T-helper 17 cell (primary cell): ENCODE measurements around the gene GHRL. TPM values are rescaled to one million over a fixed set of nuclear protein-coding genes. Genes with fewer than 3 reads are reported as not detected.

Experiments
- ATAC-seq: fragments of 150-1000 bp; cut with Tn5 transposase; 2 replicates; pipeline ENCODE4 v1.10.0; 2021; ENCODE audit warnings: mild to moderate bottlenecking, moderate library complexity
- DNase-seq, 3 donors: peaks; one replicate each; pipeline versions ENCODE4 v3.0.0 to v3.0.0-alpha.2; 2020 to 2021
- H3K9me3 ChIP-seq: one replicate; pipeline ENCODE4 v1.7.0; 2013; ENCODE audit warnings: low read length, mild to moderate bottlenecking; ENCODE audit not compliant: control insufficient read depth, poor library complexity, severe bottlenecking
- H3K27ac Mint-ChIP-seq: one replicate; pipeline ENCODE4 v1.8.0; 2022; ENCODE audit warnings: mild to moderate bottlenecking, moderate library complexity, mixed read lengths
- H3K27me3 Mint-ChIP-seq: one replicate; pipeline ENCODE4 v1.8.0; 2022; ENCODE audit warnings: mixed read lengths
- H3K36me3 Mint-ChIP-seq: one replicate; pipeline ENCODE4 v1.8.0; 2022; ENCODE audit warnings: low read depth, mixed read lengths
- H3K4me1 Mint-ChIP-seq: one replicate; pipeline ENCODE4 v1.8.0; 2022; ENCODE audit warnings: mild to moderate bottlenecking, mixed read lengths
- H3K4me3 Mint-ChIP-seq: one replicate; pipeline ENCODE4 v1.8.0; 2022; ENCODE audit warnings: mild to moderate bottlenecking, moderate library complexity, mixed read lengths
- total RNA-seq, 4 donors: library from RNA in 2 of 4; stranded (reverse) in 2 of 4; gene quantifications; one replicate each; pipeline ENCODE4 v1.2.3 and lab custom pipeline; 2022 to 2026

GHRL gene
- total RNA-seq, 2 donors from 2014 or later: 0.73 to 0.85 TPM

DNA sequence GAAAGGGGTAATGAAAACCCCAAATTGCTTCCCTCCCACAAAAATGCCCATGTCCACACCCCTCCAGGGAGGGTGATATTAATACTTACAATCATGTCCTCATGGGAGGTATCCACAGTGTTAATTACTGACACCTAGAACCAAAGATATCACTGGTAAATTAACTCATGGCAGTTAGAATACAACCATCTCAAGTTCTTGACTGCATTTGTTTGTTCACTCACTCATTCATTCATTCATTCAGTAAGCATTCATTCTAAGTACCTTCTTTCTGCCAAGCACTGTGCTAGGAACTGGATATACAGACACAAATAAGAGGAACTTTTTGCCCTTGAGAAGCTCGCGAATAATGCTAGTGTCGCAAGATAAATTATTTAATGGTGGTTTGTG lies 25.2 kb upstream of the GHRL start:
- no peaks in the 10 kb centered on the region for H3K9me3 ChIP-seq
- peak overlapping the region; percentile 33 for H3K4me3 Mint-ChIP-seq
- no peaks in the 10 kb centered on the region for H3K27me3 Mint-ChIP-seq
- H3K36me3 Mint-ChIP-seq: peaks cover 2% of the 10 kb centered on the region
- H3K4me1 Mint-ChIP-seq: peaks cover 21% of the 10 kb centered on the region
- no peak overlapping the region for H3K27ac Mint-ChIP-seq
- no peak for ATAC-seq
- DNase-seq: no peak

DNA sequence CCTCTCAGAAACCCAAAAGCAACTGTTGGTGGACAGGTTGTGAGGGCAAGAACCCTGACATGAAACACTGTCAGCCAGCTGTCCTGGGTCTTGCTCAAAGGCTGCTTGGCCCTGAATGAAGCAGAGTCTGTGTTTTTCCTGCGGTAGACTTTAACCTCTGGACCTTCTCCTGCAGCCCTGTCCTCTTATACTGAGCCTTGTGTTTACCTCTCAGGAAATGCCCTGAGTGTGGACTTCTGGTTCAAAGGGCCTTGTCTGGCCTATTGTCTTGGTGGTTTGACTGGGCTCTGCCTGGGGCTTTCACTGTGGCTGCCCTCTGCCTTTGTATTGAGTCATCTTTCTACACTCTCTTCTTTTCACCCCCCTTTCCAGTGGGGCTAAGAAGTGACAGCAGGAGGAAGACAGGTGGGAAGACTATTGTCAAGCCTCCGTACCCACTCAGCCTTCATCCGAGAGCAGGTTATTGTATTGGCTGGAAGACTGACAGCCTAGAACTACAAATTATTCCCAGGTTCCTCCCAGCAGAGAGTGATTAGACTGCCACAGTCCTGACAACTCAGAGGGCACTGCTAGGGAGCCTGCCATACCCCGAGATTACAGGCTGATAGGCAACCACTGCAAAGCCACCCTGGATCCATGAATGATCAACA lies 24.7 kb upstream of the GHRL start:
- no peaks in the 10 kb centered on the region for H3K27me3 Mint-ChIP-seq
- H3K36me3 Mint-ChIP-seq: peaks cover 2% of the 10 kb centered on the region
- no peak overlapping the region for H3K27ac Mint-ChIP-seq
- DNase-seq (no peak), ATAC-seq (no peak)
- H3K9me3 ChIP-seq: no peaks in the 10 kb centered on the region
- peaks cover 21% of the 10 kb centered on the region for H3K4me1 Mint-ChIP-seq
- H3K4me3 Mint-ChIP-seq: no peak overlapping the region

DNA sequence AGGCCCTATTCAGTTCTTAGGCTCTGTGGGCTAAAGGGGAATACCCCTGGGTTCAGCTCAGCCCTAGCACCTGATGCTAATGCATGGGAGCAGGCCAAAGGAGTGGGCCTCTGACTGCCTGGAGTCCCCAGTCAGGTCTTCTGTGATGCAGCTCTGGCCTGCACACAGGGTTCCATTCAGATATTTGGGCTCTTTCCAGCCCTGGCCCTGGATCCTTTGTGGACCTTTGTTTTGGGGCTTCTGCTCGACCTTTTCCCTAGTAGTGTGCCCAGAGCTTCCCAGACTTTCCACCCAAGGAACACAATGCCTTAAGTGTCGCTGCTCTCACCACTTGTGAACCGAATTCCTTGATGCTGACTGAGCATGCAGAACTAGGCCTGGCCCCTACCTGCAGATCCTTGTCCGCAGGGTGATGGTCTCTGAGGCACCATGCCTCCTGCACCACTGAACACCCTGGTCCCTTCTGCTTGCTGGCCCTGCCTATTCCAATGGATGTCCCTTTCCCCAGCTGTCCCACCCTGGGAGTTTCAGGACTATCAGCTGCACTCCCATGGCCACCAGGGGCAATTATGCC lies 23.1 kb upstream of the GHRL start:
- peaks cover 2% of the 10 kb centered on the region for H3K36me3 Mint-ChIP-seq
- no peaks in the 10 kb centered on the region for H3K9me3 ChIP-seq
- H3K27ac Mint-ChIP-seq: peak overlapping the region; percentile 70
- ATAC-seq (no peak), DNase-seq (no peak)
- no peak overlapping the region for H3K4me3 Mint-ChIP-seq
- H3K4me1 Mint-ChIP-seq: peaks cover 17% of the 10 kb centered on the region
- no peaks in the 10 kb centered on the region for H3K27me3 Mint-ChIP-seq

DNA sequence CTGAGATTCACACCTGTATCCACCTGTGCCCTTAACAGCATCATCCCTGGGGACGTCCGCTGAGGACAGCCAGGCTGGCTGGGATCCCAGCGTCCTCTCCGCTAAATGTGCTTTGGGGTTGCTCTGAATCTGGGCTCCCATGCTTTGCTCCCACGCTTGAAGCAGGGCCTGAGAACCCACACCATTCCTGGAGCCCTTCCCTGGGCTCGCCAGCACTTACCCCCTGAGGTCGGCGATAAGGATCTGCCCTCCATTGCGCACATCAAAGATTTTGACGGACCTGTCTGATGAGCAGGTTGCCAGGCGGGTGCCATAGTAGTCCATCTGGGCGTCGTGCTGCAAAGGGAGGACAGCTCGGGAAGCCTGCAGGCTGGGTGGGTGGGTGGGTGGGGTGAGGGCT lies 22.4 kb upstream of the GHRL start:
- H3K27ac Mint-ChIP-seq: no peak overlapping the region
- ATAC-seq (no peak), DNase-seq (no peak)
- H3K4me3 Mint-ChIP-seq: no peak overlapping the region
- H3K27me3 Mint-ChIP-seq: no peaks in the 10 kb centered on the region
- H3K36me3 Mint-ChIP-seq: peaks cover 2% of the 10 kb centered on the region
- H3K4me1 Mint-ChIP-seq: peaks cover 17% of the 10 kb centered on the region
- H3K9me3 ChIP-seq: no peaks in the 10 kb centered on the region

DNA sequence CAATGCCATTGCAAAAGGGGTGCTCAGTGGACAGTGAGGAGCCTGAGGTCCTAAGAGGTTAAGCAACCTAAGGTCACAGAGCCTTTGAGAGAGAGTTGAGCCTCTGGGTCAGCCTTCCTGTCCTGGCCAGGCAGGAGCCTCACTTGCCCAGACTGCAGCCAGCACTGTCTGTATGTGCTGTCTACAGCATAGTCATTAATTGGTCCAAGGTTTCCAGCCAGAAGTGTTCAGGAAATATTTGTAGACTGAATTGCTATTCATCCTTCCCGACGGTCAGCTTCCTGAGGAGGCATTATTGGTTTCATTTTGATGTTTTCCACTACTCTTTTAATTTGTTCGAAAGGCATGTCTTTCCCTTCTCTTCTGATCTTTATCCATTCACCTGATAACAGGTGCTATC lies 20.1 kb upstream of the GHRL start:
- Mint-ChIP-seq H3K4me3 (no peak overlapping the region), H3K36me3 (peaks cover 7% of the 10 kb centered on the region), H3K4me1 (peaks cover 8% of the 10 kb centered on the region), H3K27ac (peak overlapping the region; percentile 67), H3K27me3 (no peaks in the 10 kb centered on the region)
- DNase-seq (no peak), ATAC-seq (no peak)
- no peaks in the 10 kb centered on the region for H3K9me3 ChIP-seq

DNA sequence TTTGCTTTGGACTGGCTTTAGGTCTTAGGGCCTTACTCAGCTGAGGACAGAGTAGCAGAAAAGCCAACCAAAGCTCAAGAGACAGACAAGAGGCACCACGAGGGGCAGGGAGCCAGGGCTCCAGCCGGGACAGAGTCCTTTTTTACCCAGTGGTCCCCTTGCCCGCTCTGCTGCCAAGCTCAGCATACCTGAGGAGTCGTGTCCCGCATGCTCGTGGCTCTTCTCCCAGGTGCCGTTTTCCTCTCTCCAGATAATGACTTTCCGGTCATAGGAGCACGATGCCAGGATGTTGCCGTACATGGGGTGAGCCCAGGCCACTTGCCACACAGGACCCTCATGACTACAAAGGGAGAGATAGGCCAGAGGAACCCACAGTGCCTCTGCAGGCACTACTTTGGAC lies 19.6 kb upstream of the GHRL start:
- no peaks in the 10 kb centered on the region for H3K9me3 ChIP-seq
- ATAC-seq (no peak), DNase-seq (no peak)
- H3K4me3 Mint-ChIP-seq: no peak overlapping the region
- H3K27ac Mint-ChIP-seq: no peak overlapping the region
- H3K4me1 Mint-ChIP-seq: peaks cover 8% of the 10 kb centered on the region
- peaks cover 7% of the 10 kb centered on the region for H3K36me3 Mint-ChIP-seq
- no peaks in the 10 kb centered on the region for H3K27me3 Mint-ChIP-seq

DNA sequence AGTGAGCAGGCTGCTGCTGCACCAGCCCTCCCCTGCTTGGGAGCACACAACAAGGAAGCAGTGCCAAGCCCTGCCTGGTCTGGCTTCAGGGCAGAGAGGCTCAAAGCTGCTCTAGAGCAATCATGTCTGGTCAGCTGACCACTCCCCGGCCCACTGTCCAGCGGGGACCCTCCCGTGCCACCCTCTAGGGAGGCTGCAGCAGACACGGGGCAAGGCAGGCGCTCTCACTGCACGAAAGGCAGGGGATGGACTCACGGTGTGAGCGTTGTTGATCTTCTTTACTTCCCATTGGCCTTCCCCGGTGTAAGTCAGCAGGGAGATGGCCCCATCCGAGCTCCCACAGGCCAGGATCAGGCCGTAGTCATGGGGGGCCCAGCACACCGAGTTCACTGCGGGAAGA lies 19.0 kb upstream of the GHRL start:
- no peak overlapping the region for H3K27ac Mint-ChIP-seq
- H3K9me3 ChIP-seq: no peaks in the 10 kb centered on the region
- no peak for ATAC-seq
- no peak for DNase-seq
- no peaks in the 10 kb centered on the region for H3K27me3 Mint-ChIP-seq
- H3K36me3 Mint-ChIP-seq: peaks cover 7% of the 10 kb centered on the region
- peaks cover 8% of the 10 kb centered on the region for H3K4me1 Mint-ChIP-seq
- H3K4me3 Mint-ChIP-seq: no peak overlapping the region

DNA sequence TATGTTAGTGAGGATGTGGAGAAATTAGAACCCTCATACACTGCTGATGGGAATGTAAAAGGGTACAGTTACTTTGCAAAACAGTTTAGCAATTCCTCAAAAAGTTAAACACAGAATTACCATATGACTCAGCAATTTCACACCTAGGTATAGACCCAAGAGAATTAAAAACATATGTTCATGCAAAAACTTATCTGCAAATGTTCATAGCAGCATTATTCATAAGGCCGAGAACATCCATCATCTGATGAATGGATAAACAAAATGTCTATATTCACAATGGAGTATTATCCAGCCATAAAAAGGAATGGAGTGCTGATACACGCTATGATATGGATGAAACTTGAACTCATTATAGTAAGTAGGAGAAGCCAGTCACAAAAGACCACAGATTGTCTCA lies 17.8 kb upstream of the GHRL start:
- peaks cover 10% of the 10 kb centered on the region for H3K36me3 Mint-ChIP-seq
- H3K9me3 ChIP-seq: no peaks in the 10 kb centered on the region
- H3K4me1 Mint-ChIP-seq: peaks cover 14% of the 10 kb centered on the region
- no peak overlapping the region for H3K4me3 Mint-ChIP-seq
- no peaks in the 10 kb centered on the region for H3K27me3 Mint-ChIP-seq
- ATAC-seq (no peak), DNase-seq (no peak)
- H3K27ac Mint-ChIP-seq: no peak overlapping the region

DNA sequence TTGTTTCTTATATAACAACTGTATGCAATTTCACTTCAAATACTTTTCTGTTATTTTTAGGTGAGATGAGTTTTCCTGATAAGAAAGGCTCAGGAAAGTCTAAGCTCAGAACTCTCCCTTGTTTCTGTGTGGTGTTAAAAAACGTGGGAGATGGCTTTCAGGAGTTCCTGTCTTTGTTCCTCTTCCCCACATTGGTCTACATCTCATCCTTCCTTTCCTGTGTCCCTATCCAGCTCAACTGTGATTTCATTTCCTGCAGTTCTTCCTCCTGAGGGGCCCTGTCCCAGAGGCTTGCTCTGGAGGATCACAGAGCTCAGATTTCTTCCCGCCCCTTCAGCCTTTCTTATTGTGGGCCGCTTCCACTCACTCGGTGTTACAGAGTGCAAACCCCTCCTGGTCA lies 17.0 kb upstream of the GHRL start:
- Mint-ChIP-seq H3K4me1 (peaks cover 14% of the 10 kb centered on the region), H3K27me3 (no peaks in the 10 kb centered on the region), H3K27ac (no peak overlapping the region), H3K36me3 (peaks cover 10% of the 10 kb centered on the region), H3K4me3 (no peak overlapping the region)
- ATAC-seq (no peak), DNase-seq (no peak)
- H3K9me3 ChIP-seq: no peaks in the 10 kb centered on the region

DNA sequence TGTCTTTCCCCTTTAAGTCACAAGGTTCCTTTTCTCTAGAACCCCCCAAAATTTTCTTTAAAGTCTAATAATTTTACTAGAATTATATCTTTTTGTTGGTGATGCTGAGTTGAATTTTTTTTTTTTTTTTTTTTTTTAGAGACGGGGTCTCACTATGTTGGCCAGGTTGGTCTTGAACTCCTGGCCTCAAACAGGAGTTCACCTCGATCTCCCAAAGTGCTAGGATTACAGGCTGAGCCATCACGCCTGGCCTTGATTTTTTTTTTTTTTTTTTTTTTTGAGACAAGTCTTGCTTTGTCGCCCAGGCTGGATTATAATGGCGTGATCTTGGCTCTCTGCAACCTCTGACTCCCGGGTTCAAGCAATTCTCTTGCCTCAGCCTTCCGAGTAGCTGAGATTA lies 15.9 kb upstream of the GHRL start:
- Mint-ChIP-seq H3K4me1 (peaks cover 12% of the 10 kb centered on the region), H3K4me3 (no peak overlapping the region), H3K36me3 (peaks cover 10% of the 10 kb centered on the region), H3K27ac (no peak overlapping the region), H3K27me3 (no peaks in the 10 kb centered on the region)
- ATAC-seq: no peak
- DNase-seq: no peak
- no peaks in the 10 kb centered on the region for H3K9me3 ChIP-seq

DNA sequence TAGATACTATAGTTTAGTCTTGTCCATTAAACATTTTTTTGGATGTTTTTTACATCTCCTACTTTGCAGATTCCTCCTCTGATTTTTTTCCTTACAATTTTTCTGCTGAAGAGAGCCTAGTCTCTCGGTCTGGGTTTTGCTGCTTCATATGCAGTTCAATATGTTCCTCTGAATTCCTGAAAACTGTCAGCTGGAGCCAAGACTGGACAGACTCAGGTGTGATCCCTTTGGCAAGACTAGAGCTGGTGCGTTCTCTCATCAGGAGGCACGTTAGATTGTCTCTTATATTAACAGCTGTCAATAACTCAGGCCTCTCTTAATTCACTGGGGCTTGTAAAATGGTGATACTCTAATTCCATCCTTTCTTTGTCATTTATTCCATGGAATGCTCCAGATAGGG lies 13.4 kb upstream of the GHRL start:
- Mint-ChIP-seq H3K4me1 (peaks cover 9% of the 10 kb centered on the region), H3K4me3 (no peak overlapping the region), H3K27ac (no peak overlapping the region), H3K27me3 (no peaks in the 10 kb centered on the region), H3K36me3 (peaks cover 8% of the 10 kb centered on the region)
- H3K9me3 ChIP-seq: no peaks in the 10 kb centered on the region
- DNase-seq (no peak), ATAC-seq (no peak)

DNA sequence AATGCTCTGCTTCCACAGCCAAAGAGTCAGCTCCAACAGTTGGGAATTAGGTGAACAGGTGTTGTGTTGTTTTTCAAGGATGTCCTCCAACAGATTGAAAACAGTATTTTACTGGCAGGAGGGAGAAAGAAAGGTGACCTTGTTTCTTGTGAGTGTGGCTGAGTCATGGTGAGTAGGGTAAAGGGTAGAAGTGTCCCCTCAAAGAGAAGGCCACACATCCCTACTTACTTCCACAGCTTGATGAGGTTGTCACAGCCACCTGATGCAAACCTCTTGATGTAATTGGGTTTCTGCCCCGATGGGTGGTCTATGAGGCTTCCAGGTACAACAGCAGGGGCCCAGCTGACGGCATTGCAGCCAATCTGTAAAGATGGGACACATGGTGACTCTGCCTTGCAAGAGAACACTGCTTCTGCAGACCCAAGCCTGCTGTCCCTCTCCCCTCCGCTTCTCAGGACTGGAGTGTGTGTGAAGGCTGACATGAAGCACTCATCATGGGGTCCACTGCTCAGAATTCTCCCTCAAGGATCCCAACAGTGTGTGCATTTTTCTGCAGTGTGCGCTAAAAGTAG lies 12.7 kb upstream of the GHRL start:
- H3K27ac Mint-ChIP-seq: peak overlapping the region; percentile 54
- H3K36me3 Mint-ChIP-seq: peaks cover 8% of the 10 kb centered on the region
- DNase-seq (no peak), ATAC-seq (no peak)
- H3K4me1 Mint-ChIP-seq: peaks cover 9% of the 10 kb centered on the region
- no peaks in the 10 kb centered on the region for H3K9me3 ChIP-seq
- no peak overlapping the region for H3K4me3 Mint-ChIP-seq
- no peaks in the 10 kb centered on the region for H3K27me3 Mint-ChIP-seq

DNA sequence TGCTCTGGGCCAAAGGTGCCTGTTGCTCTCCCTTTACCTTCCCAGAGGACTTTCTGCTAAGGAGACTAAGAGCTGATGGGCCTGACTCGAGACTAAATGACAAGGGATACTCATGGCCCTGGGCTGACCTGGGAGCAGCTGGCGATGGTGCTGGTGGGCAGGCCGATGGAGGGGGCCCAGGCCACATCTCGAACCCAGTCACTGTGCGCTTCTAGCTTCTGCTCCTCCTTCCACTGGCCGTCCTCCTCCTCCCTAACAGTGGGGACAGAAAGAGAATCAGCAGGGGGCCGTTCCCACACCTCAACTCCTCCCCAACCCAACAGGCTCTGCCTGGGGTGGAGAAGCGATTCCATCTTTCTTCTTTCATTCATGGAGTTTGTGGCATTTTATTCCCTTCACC lies 12.2 kb upstream of the GHRL start:
- ATAC-seq: no peak
- H3K9me3 ChIP-seq: no peaks in the 10 kb centered on the region
- peak overlapping the region; percentile 54 for H3K27ac Mint-ChIP-seq
- no peak for DNase-seq
- no peaks in the 10 kb centered on the region for H3K27me3 Mint-ChIP-seq
- H3K36me3 Mint-ChIP-seq: peaks cover 8% of the 10 kb centered on the region
- no peak overlapping the region for H3K4me3 Mint-ChIP-seq
- peaks cover 9% of the 10 kb centered on the region for H3K4me1 Mint-ChIP-seq

DNA sequence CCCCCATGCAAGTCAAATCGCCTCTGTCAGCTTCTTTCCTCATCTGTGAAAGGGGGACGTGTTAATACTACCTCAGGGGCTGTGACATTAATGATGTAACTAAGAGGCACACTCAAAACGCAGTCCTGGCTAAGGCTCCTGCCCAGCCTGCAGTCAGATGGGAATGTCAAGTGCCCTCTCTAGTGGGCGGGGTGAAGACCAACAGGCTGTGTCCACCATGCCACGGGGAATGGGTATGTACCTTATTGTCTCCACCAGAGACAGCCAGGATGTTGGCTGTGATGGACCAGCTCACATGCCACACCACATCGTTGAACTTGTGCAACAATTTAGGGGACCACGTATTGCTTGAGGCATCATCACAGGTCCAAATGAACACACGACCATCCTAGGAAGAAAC lies 11.0 kb upstream of the GHRL start:
- H3K4me3 Mint-ChIP-seq: no peak overlapping the region
- H3K36me3 Mint-ChIP-seq: peaks cover 3% of the 10 kb centered on the region
- H3K27ac Mint-ChIP-seq: peak overlapping the region; percentile 54

More for the DNA sequence above, 11.0 kb upstream of the GHRL start:
- peaks cover 8% of the 10 kb centered on the region for H3K4me1 Mint-ChIP-seq
- no peak for DNase-seq
- no peak for ATAC-seq
- H3K27me3 Mint-ChIP-seq: no peaks in the 10 kb centered on the region
- H3K9me3 ChIP-seq: no peaks in the 10 kb centered on the region
